ENCODE data around the gene SLCO4C1.

DNA sequence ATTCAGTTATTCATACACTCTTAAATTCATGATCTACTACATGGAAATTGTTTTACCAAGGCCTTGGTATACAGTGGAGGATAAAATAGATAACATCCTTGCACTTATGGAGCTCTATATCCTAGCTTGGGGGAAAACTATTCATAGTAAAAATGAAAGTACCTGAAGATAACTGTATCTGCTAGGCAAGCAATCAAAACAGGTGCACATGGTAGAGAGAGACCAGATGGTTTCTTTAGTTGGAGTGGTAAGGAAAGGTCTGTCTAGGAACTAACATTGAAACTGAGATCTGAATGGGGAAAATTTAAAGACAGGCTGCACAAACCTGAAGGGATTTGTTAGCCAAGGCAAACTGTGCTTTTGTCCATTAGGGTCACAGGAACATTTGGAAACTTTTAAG, 11.1 kb upstream of the SLCO4C1 start:
- TF ChIP-seq, protein P1, sequence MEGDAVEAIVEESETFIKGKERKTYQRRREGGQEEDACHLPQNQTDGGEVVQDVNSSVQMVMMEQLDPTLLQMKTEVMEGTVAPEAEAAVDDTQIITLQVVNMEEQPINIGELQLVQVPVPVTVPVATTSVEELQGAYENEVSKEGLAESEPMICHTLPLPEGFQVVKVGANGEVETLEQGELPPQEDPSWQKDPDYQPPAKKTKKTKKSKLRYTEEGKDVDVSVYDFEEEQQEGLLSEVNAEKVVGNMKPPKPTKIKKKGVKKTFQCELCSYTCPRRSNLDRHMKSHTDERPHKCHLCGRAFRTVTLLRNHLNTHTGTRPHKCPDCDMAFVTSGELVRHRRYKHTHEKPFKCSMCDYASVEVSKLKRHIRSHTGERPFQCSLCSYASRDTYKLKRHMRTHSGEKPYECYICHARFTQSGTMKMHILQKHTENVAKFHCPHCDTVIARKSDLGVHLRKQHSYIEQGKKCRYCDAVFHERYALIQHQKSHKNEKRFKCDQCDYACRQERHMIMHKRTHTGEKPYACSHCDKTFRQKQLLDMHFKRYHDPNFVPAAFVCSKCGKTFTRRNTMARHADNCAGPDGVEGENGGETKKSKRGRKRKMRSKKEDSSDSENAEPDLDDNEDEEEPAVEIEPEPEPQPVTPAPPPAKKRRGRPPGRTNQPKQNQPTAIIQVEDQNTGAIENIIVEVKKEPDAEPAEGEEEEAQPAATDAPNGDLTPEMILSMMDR (IDR thresholded peaks at IDR 0.05) = no peak
- TF ChIP-seq POLR2A (IDR thresholded peaks at IDR 0.05) (no peak), EP300 (IDR thresholded peaks at IDR 0.05) (no peak), POLR2AphosphoS5 (IDR thresholded peaks at IDR 0.05) (no peak)
